Trophoblast cell (in vitro differentiated cells and primary cell): ENCODE results near the gene SBDS.

Experiments
- DNase-seq, 2 donors: peaks; one replicate each; pipeline ENCODE4 v3.0.0-alpha.2; 2016
- H2AFZ ChIP-seq: 2 replicates; pipeline ENCODE4 v1.6.1; 2013; ENCODE audit warnings: low read length, moderate library complexity, mild to moderate bottlenecking; ENCODE audit not compliant: insufficient read depth, poor library complexity
- H2AK5ac ChIP-seq: 2 replicates; pipeline ENCODE4 v1.6.1; 2013; ENCODE audit warnings: mild to moderate bottlenecking, low read length
- H2BK120ac ChIP-seq: 2 replicates; pipeline ENCODE4 v1.6.1; 2013; ENCODE audit warnings: low read length, mild to moderate bottlenecking, moderate library complexity; ENCODE audit not compliant: insufficient read depth, poor library complexity
- H2BK12ac ChIP-seq: 2 replicates; pipeline ENCODE4 v1.6.1; 2013; ENCODE audit warnings: mild to moderate bottlenecking, low read length, moderate library complexity
- H2BK5ac ChIP-seq: 2 replicates; pipeline ENCODE4 v1.6.1; 2013; ENCODE audit warnings: low read length, low read depth, moderate library complexity, mild to moderate bottlenecking; ENCODE audit not compliant: poor library complexity
- H3K14ac ChIP-seq: 2 replicates; pipeline ENCODE4 v1.6.1; 2013; ENCODE audit warnings: mild to moderate bottlenecking, low read length
- H3K18ac ChIP-seq: 2 replicates; pipeline ENCODE4 v1.6.1; 2013; ENCODE audit warnings: mild to moderate bottlenecking, low read length
- H3K23ac ChIP-seq: 2 replicates; pipeline ENCODE4 v1.6.1; 2013; ENCODE audit warnings: low read length
- H3K27ac ChIP-seq: 2 replicates; pipeline ENCODE4 v1.5.1; 2013; ENCODE audit warnings: low read depth, mild to moderate bottlenecking, inconsistent platforms, low read length, moderate library complexity
- H3K27me3 ChIP-seq: 2 replicates; pipeline ENCODE4 v1.6.1; 2013; ENCODE audit warnings: inconsistent platforms, mild to moderate bottlenecking, low read length, moderate library complexity; ENCODE audit not compliant: insufficient read depth
- H3K36me3 ChIP-seq, 2 experiments: 1 replicate in 1 of 2; 2 replicates in 1 of 2; pipeline ENCODE4 v1.6.1; 2013; ENCODE audit warnings: low read length in 2 of 2, mild to moderate bottlenecking in 2 of 2, moderate library complexity in 1 of 2; ENCODE audit not compliant: insufficient read depth in 2 of 2, control insufficient read depth in 1 of 2
- H3K4ac ChIP-seq: 2 replicates; pipeline ENCODE4 v1.6.1; 2013; ENCODE audit warnings: low read depth, mild to moderate bottlenecking, low read length, moderate library complexity
- H3K4me1 ChIP-seq, 2 experiments: 1 replicate in 1 of 2; 2 replicates in 1 of 2; pipeline ENCODE4 v1.6.1; 2013; ENCODE audit warnings: low read length in 2 of 2, mild to moderate bottlenecking in 2 of 2, moderate library complexity in 1 of 2; ENCODE audit not compliant: insufficient read depth in 2 of 2, control insufficient read depth in 1 of 2
- H3K4me2 ChIP-seq: 2 replicates; pipeline ENCODE4 v1.6.1; 2013; ENCODE audit warnings: inconsistent platforms, mild to moderate bottlenecking, low read length, moderate library complexity
- H3K4me3 ChIP-seq: 2 replicates; pipeline ENCODE4 v1.5.1; 2013; ENCODE audit warnings: mild to moderate bottlenecking, low read depth, low read length, inconsistent platforms
- H3K79me1 ChIP-seq: one replicate; pipeline ENCODE4 v1.6.1; 2013; ENCODE audit warnings: low read length
- H3K79me2 ChIP-seq: 2 replicates; pipeline ENCODE4 v1.6.1; 2013; ENCODE audit warnings: low read length, mild to moderate bottlenecking; ENCODE audit not compliant: control insufficient read depth, insufficient read depth, poor library complexity
- H3K9ac ChIP-seq: 2 replicates; pipeline ENCODE4 v1.6.1; 2013; ENCODE audit warnings: mild to moderate bottlenecking, low read length
- H3K9me3 ChIP-seq: 2 replicates; pipeline ENCODE4 v1.6.1; 2013; ENCODE audit warnings: low read depth, mild to moderate bottlenecking, control low read depth, inconsistent platforms, low read length; ENCODE audit not compliant: insufficient read depth
- H4K12ac ChIP-seq: 2 replicates; pipeline ENCODE4 v1.6.1; 2013; ENCODE audit warnings: low read depth, mild to moderate bottlenecking, low read length, moderate library complexity
- H4K8ac ChIP-seq: 2 replicates; pipeline ENCODE4 v1.6.1; 2013; ENCODE audit warnings: low read depth, mild to moderate bottlenecking, low read length, moderate library complexity
- H4K91ac ChIP-seq: one replicate; pipeline ENCODE4 v1.6.1; 2013; ENCODE audit warnings: low read depth, mild to moderate bottlenecking, low read length, moderate library complexity
- WGBS: extraction: QIAGEN DNeasy Blood & Tissue Kit; methylation state at CpG from one replicate; pipeline ENCODE4 v1.1.7; 2013; ENCODE audit warnings: missing lambda C conversion rate; ENCODE audit not compliant: insufficient read length, insufficient coverage; ENCODE audit errors: extremely low coverage; 5-methylcytosine and 5-hydroxymethylcytosine counted together

Gene SBDS

DNA sequence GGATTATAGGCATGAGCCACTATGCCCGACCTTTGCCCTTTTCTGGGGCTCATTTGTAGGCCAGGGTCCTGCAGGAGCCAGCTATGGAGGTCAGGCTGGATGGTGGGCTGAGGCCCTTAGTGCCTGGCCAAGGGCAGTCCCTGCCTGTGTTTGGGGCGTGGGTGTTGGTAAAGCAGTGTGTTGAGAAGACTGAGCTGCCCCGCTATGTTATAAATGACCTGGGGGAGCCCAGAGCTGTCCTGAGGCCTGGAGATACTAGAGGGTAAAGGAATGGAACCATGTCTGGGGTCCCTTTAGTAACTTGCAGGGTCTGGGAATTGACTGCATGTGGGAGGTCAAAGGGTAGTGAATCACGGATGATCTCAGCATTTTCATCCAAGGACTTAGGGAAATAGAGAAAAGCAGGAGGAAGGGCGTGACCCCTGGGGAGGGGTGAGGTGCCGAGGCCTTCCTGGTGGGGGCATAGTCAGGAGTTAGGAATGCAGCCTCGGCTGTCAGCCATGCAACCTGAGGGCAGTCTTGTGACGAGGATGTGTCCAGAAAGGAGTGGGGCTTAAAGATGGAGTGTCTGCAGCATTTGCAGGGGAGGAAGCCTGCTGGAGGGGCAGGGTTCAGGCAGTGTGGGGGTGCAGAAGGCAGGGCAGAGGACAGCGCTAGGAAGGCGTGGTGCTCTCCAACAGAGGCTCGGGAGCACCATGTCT, 42.9 kb downstream of the SBDS start:
- H4K91ac ChIP-seq = peak overlapping the region; percentile 39
- H3K4me2 ChIP-seq = no peak overlapping the region
- H2BK5ac ChIP-seq = peak overlapping the region; percentile 49
- H3K79me1 ChIP-seq = peaks cover 7% of the 10 kb centered on the region
- H3K14ac ChIP-seq = no peak overlapping the region
- no peak overlapping the region for H3K4me3 ChIP-seq
- no CpG with 5 or more reads among the region's 11 CpGs for WGBS
- H3K9me3 ChIP-seq = no peaks in the 10 kb centered on the region
- H4K12ac ChIP-seq = peak overlapping the region; percentile 19
- H3K18ac ChIP-seq = no peak overlapping the region
- peak overlapping the region; percentile 74 for H3K27ac ChIP-seq
- no peaks in the 10 kb centered on the region for H3K79me2 ChIP-seq
- H3K4ac ChIP-seq = peak overlapping the region; percentile 15
- peaks cover 35 to 43% of the 10 kb centered on the region in 2 experiments for H3K36me3 ChIP-seq
- no peak overlapping the region for H3K9ac ChIP-seq
- DNase-seq = peak; percentile 69 to 75
- peaks cover 9 to 10% of the 10 kb centered on the region in 2 experiments for H3K4me1 ChIP-seq
- H2BK120ac ChIP-seq = peak overlapping the region; percentile 19
- no peaks in the 10 kb centered on the region for H3K27me3 ChIP-seq
- H3K23ac ChIP-seq = no peak overlapping the region
- H2BK12ac ChIP-seq = peak overlapping the region; percentile 23
- no peak overlapping the region for H4K8ac ChIP-seq
- H2AFZ ChIP-seq = no peak overlapping the region
- H2AK5ac ChIP-seq = no peak overlapping the region

DNA sequence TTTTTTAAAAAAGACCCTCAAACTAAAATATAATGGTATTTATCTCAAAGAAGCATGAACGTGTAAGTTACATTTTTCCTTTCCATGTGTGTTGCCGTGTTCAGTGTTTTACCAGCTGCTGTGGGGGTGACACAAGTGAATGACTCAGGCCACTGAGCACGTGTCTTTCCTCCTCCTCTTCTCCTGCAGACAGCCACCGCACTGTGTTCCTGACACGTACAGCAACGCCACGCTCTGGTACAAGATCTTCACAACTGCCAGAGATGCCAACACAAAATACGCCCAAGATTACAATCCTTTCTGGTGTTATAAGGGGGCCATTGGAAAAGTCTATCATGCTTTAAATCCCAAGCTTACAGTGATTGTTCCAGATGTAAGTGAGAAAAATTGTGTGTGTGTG, 44.6 kb downstream of the SBDS start:
- H3K18ac ChIP-seq = no peak overlapping the region
- no peak overlapping the region for H2BK120ac ChIP-seq
- no peak overlapping the region for H2AFZ ChIP-seq
- no peak overlapping the region for H3K4ac ChIP-seq
- no peak overlapping the region for H3K23ac ChIP-seq
- H3K79me1 ChIP-seq = peaks cover 7% of the 10 kb centered on the region
- H3K4me2 ChIP-seq = no peak overlapping the region
- H3K4me3 ChIP-seq = no peak overlapping the region
- peaks cover 40 to 55% of the 10 kb centered on the region in 2 experiments for H3K36me3 ChIP-seq
- no peaks in the 10 kb centered on the region for H3K9me3 ChIP-seq
- no peaks in the 10 kb centered on the region for H3K79me2 ChIP-seq
- no peaks in the 10 kb centered on the region for H3K27me3 ChIP-seq
- DNase-seq = no peak
- H4K12ac ChIP-seq = no peak overlapping the region
- H2BK12ac ChIP-seq = no peak overlapping the region
- no peak overlapping the region for H4K8ac ChIP-seq
- WGBS = no CpG with 5 or more reads among the region's 8 CpGs
- H3K9ac ChIP-seq = no peak overlapping the region
- peaks cover 9 to 10% of the 10 kb centered on the region in 2 experiments for H3K4me1 ChIP-seq
- H4K91ac ChIP-seq = no peak overlapping the region
- no peak overlapping the region for H2BK5ac ChIP-seq
- no peak overlapping the region for H2AK5ac ChIP-seq
- H3K14ac ChIP-seq = no peak overlapping the region
- H3K27ac ChIP-seq = no peak overlapping the region

DNA sequence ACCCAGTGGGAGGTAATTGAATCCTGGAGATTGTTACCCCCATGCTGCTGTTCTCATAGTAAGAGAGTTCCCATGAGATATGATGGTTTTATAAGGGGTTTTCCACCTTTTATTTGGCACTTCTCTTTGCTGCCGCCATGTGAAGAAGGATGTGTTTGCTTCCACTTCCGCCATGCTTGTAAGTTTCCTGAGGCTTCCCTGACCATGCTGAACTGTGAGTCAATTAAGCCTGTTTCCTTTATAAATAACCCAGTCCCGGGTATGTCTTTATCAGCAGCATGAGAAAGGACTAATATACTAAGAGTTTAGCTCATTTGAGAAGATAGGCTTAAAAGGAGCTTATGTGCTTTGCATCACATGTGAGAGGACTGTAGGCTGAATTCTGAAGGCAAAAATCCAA, 45.1 kb downstream of the SBDS start:
- Histone ChIP-seq H3K9ac (no peak overlapping the region), H3K79me1 (peaks cover 7% of the 10 kb centered on the region), H3K36me3 (peaks cover 42 to 53% of the 10 kb centered on the region in 2 experiments), H3K23ac (no peak overlapping the region), H3K14ac (no peak overlapping the region), H3K4me3 (no peak overlapping the region), H3K27ac (no peak overlapping the region), H3K9me3 (no peaks in the 10 kb centered on the region), H3K4me1 (peaks cover 9 to 10% of the 10 kb centered on the region in 2 experiments), H2BK12ac (no peak overlapping the region), H3K18ac (no peak overlapping the region), H3K4ac (no peak overlapping the region), H3K79me2 (no peaks in the 10 kb centered on the region), H3K27me3 (no peaks in the 10 kb centered on the region), H4K8ac (no peak overlapping the region), H2AFZ (no peak overlapping the region), H2BK5ac (no peak overlapping the region), H3K4me2 (no peak overlapping the region), H4K12ac (no peak overlapping the region), H2AK5ac (no peak overlapping the region), H2BK120ac (no peak overlapping the region), H4K91ac (no peak overlapping the region)
- DNase-seq = no peak
- WGBS = no CpG with 5 or more reads among the region's 3 CpGs

DNA sequence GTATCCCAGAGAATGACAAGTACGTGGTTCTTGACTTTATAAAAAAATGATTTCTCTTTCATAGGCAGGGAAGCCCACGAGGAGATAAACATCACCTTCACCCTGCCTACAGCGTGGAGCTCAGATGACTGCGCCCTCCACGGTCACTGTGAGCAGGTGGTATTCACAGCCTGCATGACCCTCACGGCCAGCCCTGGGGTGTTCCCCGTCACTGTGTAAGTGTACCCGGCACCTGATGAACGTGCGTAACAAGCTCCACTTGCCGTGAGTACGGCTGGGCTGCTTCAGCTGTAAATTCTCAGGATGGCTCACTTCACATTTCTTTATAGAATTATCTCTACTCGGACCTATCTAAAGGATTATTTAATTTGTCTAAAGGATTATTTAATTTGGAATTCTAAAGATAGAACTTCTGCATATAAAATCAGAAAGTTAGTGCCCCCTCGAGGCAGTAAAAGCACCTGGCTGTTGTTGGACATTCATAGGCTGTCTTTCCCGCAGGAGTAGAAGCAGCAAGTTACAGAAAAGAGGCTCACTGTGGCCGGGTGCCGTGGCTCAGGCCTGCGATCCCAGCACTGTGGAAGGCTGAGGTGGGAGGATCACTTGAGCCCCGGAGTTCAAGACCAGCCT, 46.8 kb downstream of the SBDS start:
- Histone ChIP-seq H2BK5ac (no peak overlapping the region), H4K12ac (no peak overlapping the region), H2AK5ac (no peak overlapping the region), H3K79me1 (peaks cover 7% of the 10 kb centered on the region), H4K91ac (no peak overlapping the region), H2BK120ac (no peak overlapping the region), H2BK12ac (no peak overlapping the region), H2AFZ (no peak overlapping the region), H3K23ac (no peak overlapping the region), H3K4ac (no peak overlapping the region), H3K18ac (no peak overlapping the region), H3K36me3 (peaks cover 48% of the 10 kb centered on the region in 2 experiments), H3K27me3 (no peaks in the 10 kb centered on the region), H3K27ac (no peak overlapping the region), H3K14ac (no peak overlapping the region), H3K9ac (no peak overlapping the region), H3K79me2 (no peaks in the 10 kb centered on the region), H3K4me2 (no peak overlapping the region), H3K4me3 (no peak overlapping the region), H4K8ac (no peak overlapping the region), H3K4me1 (peaks cover 9 to 10% of the 10 kb centered on the region in 2 experiments), H3K9me3 (no peaks in the 10 kb centered on the region)
- no CpG with 5 or more reads among the region's 19 CpGs for WGBS
- DNase-seq = no peak
